HL-60 (cell line): ENCODE data around the gene XPC.
"Not testable (repeated sequence)": the region's sequence is repeated elsewhere in the genome, so short reads cannot be mapped to it uniquely, and the experiment has no call there.

Experiments used
- CTCF ChIP-seq: IDR thresholded peaks from one replicate; pipeline ENCODE4 v1.5.1; 2011; ENCODE audit warnings: low read length, control low read depth, inconsistent platforms; ENCODE audit not compliant: insufficient read depth
- GABPA ChIP-seq: IDR thresholded peaks from 2 replicates; pipeline ENCODE4 v1.6.1; 2012; ENCODE audit warnings: low read depth
- POLR2AphosphoS5 ChIP-seq: IDR thresholded peaks from 2 replicates; pipeline ENCODE4 v1.6.1; 2012; ENCODE audit warnings: low read depth
- REST ChIP-seq: IDR thresholded peaks from 2 replicates; pipeline ENCODE4 v1.6.1; 2012; ENCODE audit warnings: low read depth; ENCODE audit not compliant: insufficient replicate concordance
- SPI1 ChIP-seq: IDR thresholded peaks from 2 replicates; pipeline ENCODE4 v1.6.1; 2012; ENCODE audit warnings: low read depth, mild to moderate bottlenecking, borderline replicate concordance

- TF ChIP-seq CTCF, POLR2AphosphoS5, REST, GABPA, SPI1: not testable (repeated sequence)
Observed at GRCh38 chr3:14109821-14110220, 68.6 kb downstream of the XPC start.
